Mucosa of rectum (tissue), 2 donors: Measurements from ENCODE around the gene DEFB132.

Experiments
- H3K27ac ChIP-seq, 2 donors: one replicate each; pipeline ENCODE4 v1.7.0; 2013; ENCODE audit warnings: inconsistent platforms in 2 of 2, low read depth in 2 of 2, low read length in 2 of 2
- H3K27me3 ChIP-seq, 2 donors: one replicate each; pipeline ENCODE4 v1.7.0; 2013; ENCODE audit warnings: low read length in 2 of 2; ENCODE audit not compliant: control insufficient read depth in 2 of 2, insufficient read depth in 2 of 2
- H3K36me3 ChIP-seq, 2 donors: one replicate each; pipeline ENCODE4 v1.7.0; 2013; ENCODE audit warnings: low read length in 2 of 2; ENCODE audit not compliant: control insufficient read depth in 2 of 2, insufficient read depth in 2 of 2
- H3K4me1 ChIP-seq, 2 donors: one replicate each; pipeline ENCODE4 v1.7.0; 2013; ENCODE audit warnings: low read length in 2 of 2, mild to moderate bottlenecking in 1 of 2; ENCODE audit not compliant: control insufficient read depth in 2 of 2, insufficient read depth in 2 of 2
- H3K4me3 ChIP-seq, 2 donors: one replicate each; pipeline ENCODE4 v1.7.0; 2013; ENCODE audit warnings: low read length in 2 of 2
- H3K9ac ChIP-seq, 2 donors: one replicate each; pipeline ENCODE4 v1.7.0; 2013; ENCODE audit warnings: low read length in 2 of 2, low read depth in 1 of 2, mild to moderate bottlenecking in 1 of 2
- H3K9me3 ChIP-seq, 2 donors: one replicate each; pipeline ENCODE4 v1.7.0; 2013; ENCODE audit warnings: low read length in 2 of 2; ENCODE audit not compliant: control insufficient read depth in 2 of 2
- donor health status: healthy.
- donor health status: Normal muscosa, but diverticular disease.

Gene DEFB132

DNA sequence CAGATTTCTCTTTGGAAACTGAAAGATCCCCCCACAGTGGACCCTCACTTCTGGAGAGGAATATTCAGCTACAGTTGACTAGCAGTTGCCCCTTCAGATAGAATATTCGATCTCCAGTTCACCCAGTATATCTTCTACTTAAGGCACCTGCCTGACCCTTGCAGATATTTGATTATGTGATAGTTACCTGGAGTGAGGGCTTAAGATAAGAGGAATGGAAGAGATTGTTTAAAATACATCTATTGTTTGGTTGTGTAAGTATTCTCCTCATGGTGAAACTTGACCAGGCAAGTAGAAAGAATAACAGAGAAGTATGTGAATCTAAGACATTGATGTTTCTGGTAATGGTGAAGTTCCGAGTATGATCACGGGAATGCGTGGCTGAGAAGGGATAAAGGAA is 38.3 kb downstream of the DEFB132 start:
- Histone ChIP-seq H3K4me1 (peaks cover 18 to 19% of the 10 kb centered on the region in 2 donors), H3K4me3 (no peak overlapping the region)

DNA sequence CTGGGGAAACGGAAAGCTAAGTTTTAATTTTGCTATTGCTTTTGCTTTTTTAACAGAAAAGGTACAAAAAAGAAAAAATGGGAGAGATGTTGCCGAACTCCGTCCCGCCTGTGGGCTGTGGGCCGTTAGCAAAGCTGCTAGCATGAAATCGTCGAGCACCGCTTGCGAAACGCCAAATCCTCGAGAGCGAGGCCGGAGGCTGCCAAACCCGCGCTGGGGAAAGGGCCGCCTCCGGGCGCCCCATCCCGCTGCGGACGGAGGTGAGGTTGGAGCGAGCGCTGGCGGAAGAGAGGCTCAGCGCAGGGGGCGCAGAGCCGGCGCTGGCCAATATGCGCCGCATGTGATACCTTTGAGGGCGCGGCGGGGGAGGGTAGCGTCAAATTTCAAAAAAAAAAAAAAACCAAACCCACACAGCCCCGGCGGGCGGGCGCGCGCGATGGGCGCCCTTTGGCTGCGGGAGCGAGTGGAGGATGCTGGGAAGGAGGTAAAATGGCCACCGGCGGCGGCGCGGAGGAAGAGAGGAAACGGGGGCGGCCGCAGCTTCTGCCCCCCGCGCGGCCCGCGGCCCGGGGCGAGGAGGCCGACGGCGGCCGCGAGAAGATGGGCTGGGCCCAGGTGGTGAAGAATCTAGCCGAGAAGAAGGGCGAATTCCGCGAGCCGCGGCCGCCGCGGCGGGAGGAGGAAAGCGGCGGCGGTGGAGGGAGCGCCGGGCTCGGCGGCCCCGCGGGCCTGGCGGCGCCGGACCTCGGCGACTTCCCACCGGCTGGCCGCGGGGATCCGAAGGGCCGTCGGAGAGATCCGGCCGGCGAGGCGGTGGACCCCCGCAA is 39.8 kb downstream of the DEFB132 start, which contains the start of gene ZCCHC3:
ZCCHC3 (plus strand) TSS at position 473 of the 827 bp plus-strand sequence; CDS start at position 490, 17 bp downstream.
- H3K9ac ChIP-seq: peak within 1 kb of the TSS; percentile 89 to 95
- peaks cover 15% of the 10 kb centered on the region in 2 donors for H3K4me1 ChIP-seq
- H3K9me3 ChIP-seq: no peaks in the 10 kb centered on the region
- no peaks in the 10 kb centered on the region for H3K36me3 ChIP-seq
- peak within 1 kb of the TSS; percentile 97 for H3K27ac ChIP-seq
- no peaks in the 10 kb centered on the region for H3K27me3 ChIP-seq
- H3K4me3 ChIP-seq: peak within 1 kb of the TSS; percentile 91 to 92

More for the DNA sequence above, 38.3 kb downstream of the DEFB132 start:
- Histone ChIP-seq H3K9ac (no peak overlapping the region), H3K9me3 (no peaks in the 10 kb centered on the region), H3K36me3 (no peaks in the 10 kb centered on the region), H3K27me3 (no peaks in the 10 kb centered on the region), H3K27ac (no peak overlapping the region)

DNA sequence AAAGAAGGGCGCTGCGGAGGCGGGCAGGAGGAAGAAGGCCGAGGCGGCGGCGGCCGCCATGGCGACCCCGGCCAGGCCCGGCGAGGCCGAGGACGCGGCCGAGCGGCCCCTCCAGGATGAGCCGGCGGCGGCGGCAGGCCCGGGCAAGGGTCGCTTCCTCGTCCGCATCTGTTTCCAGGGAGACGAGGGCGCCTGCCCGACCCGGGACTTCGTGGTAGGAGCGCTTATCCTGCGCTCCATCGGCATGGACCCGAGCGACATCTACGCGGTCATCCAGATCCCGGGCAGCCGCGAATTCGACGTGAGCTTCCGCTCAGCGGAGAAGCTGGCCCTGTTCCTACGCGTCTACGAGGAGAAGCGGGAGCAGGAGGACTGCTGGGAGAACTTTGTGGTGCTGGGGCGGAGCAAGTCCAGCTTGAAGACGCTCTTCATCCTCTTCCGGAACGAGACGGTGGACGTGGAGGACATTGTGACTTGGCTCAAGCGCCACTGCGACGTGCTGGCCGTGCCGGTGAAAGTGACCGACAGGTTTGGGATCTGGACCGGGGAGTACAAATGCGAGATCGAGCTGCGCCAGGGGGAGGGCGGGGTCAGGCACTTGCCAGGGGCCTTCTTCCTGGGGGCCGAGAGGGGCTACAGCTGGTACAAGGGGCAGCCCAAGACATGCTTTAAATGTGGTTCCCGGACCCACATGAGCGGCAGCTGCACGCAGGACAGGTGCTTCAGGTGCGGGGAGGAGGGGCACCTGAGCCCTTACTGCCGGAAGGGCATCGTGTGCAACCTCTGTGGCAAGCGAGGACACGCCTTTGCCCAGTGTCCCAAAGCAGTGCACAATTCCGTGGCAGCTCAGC is 40.6 kb downstream of the DEFB132 start:
- H3K9ac ChIP-seq: peak overlapping the region; percentile 89 to 95
- peak overlapping the region; percentile 97 for H3K27ac ChIP-seq
- H3K9me3 ChIP-seq: no peaks in the 10 kb centered on the region
- H3K36me3 ChIP-seq: no peaks in the 10 kb centered on the region
- H3K4me1 ChIP-seq: peaks cover 15% of the 10 kb centered on the region in 2 donors
- H3K4me3 ChIP-seq: peak overlapping the region; percentile 91 to 92
- H3K27me3 ChIP-seq: no peaks in the 10 kb centered on the region

DNA sequence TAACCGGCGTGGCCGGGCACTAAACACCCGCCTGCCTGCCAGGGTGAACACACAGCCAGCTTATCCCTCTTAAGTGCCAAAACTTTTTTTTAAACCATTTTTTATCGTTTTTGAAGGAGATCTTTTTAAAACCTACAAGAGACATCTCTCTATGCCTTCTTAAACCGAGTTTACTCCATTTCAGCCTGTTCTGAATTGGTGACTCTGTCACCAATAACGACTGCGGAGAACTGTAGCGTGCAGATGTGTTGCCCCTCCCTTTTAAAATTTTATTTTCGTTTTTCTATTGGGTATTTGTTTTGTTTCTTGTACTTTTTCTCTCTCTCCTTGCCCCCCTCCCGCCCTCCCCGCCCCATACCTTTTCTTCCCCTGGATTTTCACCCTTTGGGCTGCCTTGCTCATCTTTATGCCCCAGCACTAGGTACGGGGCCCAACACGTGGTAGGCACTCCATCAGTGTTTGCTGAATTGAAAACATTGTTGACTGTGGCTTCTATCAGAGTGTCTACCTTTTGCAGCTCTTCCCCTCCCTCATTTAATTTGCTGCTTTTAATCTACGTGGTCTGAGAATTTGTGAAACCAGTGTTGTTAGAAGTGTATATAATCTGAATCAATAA is 41.4 kb downstream of the DEFB132 start:
- Histone ChIP-seq H3K4me1 (peaks cover 15% of the 10 kb centered on the region in 2 donors), H3K9me3 (no peaks in the 10 kb centered on the region), H3K27me3 (no peaks in the 10 kb centered on the region), H3K4me3 (peak overlapping the region; percentile 91 to 92), H3K27ac (peak overlapping the region; percentile 97), H3K36me3 (no peaks in the 10 kb centered on the region), H3K9ac (peak overlapping the region; percentile 89 to 95)

DNA sequence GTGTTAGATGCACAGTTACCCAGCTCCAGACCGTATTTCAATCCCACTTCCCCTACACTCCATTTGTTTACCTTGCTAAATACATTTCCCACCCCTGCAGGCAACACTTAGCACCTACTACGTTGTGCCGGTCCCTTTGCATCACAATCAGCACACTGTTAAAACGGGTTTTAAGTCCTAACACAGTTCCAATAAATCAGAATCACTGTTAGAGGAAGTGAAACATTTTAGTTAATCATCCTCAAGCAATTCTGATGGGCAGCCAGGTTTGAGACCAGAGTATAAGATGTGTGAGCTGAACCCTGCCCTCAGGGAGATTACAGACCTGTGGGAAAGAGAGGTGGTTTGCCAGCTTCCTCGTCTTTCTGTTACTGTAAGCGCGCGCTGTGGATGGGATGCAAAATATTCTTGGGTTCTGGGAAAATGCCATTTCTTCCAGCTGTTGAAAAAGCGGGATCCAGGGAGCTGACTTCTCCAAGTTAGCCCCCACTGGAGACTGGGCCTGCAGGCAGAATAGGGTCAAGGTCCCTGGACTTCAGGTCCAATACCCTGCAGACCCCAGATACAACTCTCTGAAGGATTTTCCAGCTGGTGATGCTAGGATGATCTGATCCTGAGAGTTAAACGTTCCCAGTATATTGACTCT is 42.9 kb downstream of the DEFB132 start:
- no peaks in the 10 kb centered on the region for H3K9me3 ChIP-seq
- no peaks in the 10 kb centered on the region for H3K27me3 ChIP-seq
- no peak overlapping the region for H3K27ac ChIP-seq
- no peaks in the 10 kb centered on the region for H3K36me3 ChIP-seq
- no peak overlapping the region for H3K9ac ChIP-seq
- H3K4me1 ChIP-seq: peaks cover 15% of the 10 kb centered on the region in 2 donors
- H3K4me3 ChIP-seq: peak overlapping the region in 1 of 2 donors; percentile 91

DNA sequence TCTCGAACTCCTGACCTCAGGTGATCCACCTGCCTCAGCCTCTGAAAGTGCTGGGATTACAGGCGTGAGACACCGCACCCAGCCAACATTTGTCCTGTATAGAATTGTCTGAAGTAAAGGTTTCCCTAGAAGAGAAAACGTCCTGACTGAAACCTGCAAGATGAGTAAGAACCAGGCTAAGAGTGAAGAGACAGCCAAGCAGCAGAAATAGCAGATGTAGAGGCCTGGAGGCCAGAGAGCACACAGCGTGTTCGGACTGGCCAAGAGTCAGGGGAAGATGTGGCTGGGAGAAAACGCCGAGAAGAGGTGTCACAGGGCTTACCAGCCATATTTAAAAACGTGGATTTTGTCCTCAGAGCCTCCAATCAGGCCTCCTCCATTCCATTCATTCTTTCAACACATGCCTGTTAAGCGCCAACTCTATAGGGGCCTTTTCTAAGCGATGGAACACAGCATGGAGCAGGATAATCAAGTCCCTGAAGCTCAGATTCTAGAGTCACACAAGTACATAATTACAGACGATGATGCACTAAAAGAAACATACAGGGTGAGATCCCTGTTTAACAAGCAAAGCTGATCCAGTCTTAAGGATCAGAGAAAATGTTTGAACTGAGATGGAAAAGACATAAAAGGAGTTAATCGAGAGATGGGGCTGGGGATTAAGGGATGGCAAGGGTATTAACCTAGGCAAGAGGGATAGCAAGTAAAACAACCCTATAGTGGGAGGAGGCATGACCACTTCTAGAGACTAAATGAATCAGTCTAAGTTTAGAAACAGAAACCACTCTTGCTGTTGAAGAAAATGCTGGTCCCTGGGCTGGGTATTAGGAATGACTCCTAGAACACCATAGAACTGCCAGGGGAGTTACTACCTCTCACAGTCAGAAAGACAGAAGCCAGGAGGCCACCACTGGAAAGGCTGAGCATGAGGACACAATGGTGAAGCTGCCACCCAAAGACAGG is 44.6 kb downstream of the DEFB132 start:
- Histone ChIP-seq H3K4me1 (peaks cover 15% of the 10 kb centered on the region in 2 donors), H3K9me3 (no peaks in the 10 kb centered on the region), H3K27me3 (no peaks in the 10 kb centered on the region), H3K9ac (no peak overlapping the region), H3K36me3 (no peaks in the 10 kb centered on the region), H3K27ac (no peak overlapping the region), H3K4me3 (no peak overlapping the region)

DNA sequence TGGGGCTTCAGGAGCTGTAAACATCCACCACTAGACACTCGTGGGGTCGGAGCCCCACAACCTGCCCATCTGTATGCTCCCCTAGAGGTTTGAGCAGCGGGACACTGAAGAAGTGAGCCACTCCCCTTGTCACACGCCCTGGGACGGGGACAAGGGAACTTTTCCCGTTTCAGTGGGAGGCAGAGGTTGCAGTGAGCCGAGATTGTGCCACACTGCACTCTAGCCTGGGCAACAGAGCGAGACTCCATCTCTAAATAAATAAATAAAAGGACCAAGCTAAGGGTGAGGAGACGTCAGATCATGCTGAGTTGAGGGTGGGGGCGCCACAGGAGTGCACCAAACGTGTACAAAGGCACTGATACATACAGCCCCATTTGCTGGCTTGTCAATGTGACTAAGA is 48.2 kb downstream of the DEFB132 start:
- no peaks in the 10 kb centered on the region for H3K27me3 ChIP-seq
- no peaks in the 10 kb centered on the region for H3K9me3 ChIP-seq
- H3K4me3 ChIP-seq: no peak overlapping the region
- H3K27ac ChIP-seq: no peak overlapping the region
- no peaks in the 10 kb centered on the region for H3K36me3 ChIP-seq
- H3K4me1 ChIP-seq: peaks cover 0 to 4% of the 10 kb centered on the region in 2 donors
- H3K9ac ChIP-seq: no peak overlapping the region

DNA sequence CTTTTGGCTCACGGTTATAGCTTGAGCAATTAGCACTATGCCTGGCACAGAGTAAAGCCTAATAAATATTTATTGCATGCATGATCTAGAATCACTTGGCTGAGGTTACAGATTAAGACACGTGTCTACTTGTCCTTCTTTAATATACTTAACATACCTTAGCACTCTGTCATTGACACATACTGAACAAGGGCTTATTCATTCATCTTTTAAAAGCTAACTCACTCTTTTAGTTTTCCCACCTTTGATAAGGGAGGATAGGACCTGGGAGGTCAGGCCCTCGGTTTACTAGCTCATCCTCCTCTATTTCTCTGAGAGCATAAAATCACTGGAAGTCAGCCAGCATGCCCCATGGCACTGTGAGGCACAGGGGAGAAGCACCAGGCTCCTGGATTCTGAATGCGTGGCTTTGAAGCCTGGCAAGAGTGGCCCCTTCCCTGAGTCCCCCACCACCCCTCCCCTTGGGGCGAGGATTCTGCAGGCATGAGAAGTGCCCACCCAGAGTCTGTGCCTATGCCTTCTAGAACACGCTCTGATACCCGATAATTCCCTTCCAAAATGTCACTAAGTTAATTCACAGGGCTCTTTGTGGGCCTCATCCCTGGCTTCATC is 51.0 kb downstream of the DEFB132 start:
- Histone ChIP-seq H3K36me3 (no peaks in the 10 kb centered on the region), H3K4me1 (peaks cover 0 to 4% of the 10 kb centered on the region in 2 donors), H3K27me3 (no peaks in the 10 kb centered on the region), H3K9ac (no peak overlapping the region), H3K27ac (no peak overlapping the region), H3K9me3 (no peaks in the 10 kb centered on the region), H3K4me3 (no peak overlapping the region)
